Kidney capillary endothelial cell (primary cell): ENCODE results near the gene BIRC3.
"Not testable (repeated sequence)": the region's sequence is repeated elsewhere in the genome, so short reads cannot be mapped to it uniquely, and the experiment has no call there.

Source experiments
- DNase-seq: peaks from one replicate; pipeline ENCODE4 v3.0.0-alpha.2; 2018; ENCODE audit warnings: low spot score

Gene BIRC3

GRCh38 chr11:102325088-102325487, 7.8 kb downstream of the BIRC3 start:
- no peak for DNase-seq

GRCh38 chr11:102328748-102329147, 11.5 kb downstream of the BIRC3 start:
- no peak for DNase-seq

GRCh38 chr11:102330231-102330630, 12.9 kb downstream of the BIRC3 start:
- DNase-seq = no peak

GRCh38 chr11:102331341-102331740, 14.1 kb downstream of the BIRC3 start:
- no peak for DNase-seq

- no peak for DNase-seq
Measured at GRCh38 chr11:102332611-102332994, 15.3 kb downstream of the BIRC3 start.

- DNase-seq = no peak
Measured at GRCh38 chr11:102338479-102339010, 21.3 kb downstream of the BIRC3 start.

GRCh38 chr11:102341311-102341710, 24.0 kb downstream of the BIRC3 start:
- not testable (repeated sequence) for DNase-seq

GRCh38 chr11:102341844-102342318, 24.6 kb downstream of the BIRC3 start:
- peak; percentile 67 for DNase-seq

GRCh38 chr11:102343809-102344208, 26.5 kb downstream of the BIRC3 start:
- no peak for DNase-seq

GRCh38 chr11:102345904-102346303, 28.6 kb downstream of the BIRC3 start:
- peak; percentile 88 for DNase-seq

GRCh38 chr11:102346456-102346747, 29.1 kb downstream of the BIRC3 start:
- no peak for DNase-seq

- DNase-seq = peak; percentile 94
Measured at GRCh38 chr11:102346748-102347461, 29.6 kb downstream of the BIRC3 start, which contains the start of gene BIRC2. Gene BIRC2 (plus strand): TSS chr11:102347214. CDS start chr11:102349855, 2,641 bp downstream.

- peak; percentile 33 for DNase-seq
Measured at GRCh38 chr11:102347462-102348370, 30.4 kb downstream of the BIRC3 start.

- no peak for DNase-seq
Measured at GRCh38 chr11:102357116-102357515, 39.8 kb downstream of the BIRC3 start.

GRCh38 chr11:102359372-102359771, 42.1 kb downstream of the BIRC3 start:
- no peak for DNase-seq

GRCh38 chr11:102360681-102361080, 43.4 kb downstream of the BIRC3 start:
- no peak for DNase-seq

- DNase-seq = no peak
Measured at GRCh38 chr11:102361086-102362031, 44.1 kb downstream of the BIRC3 start.

- DNase-seq = no peak
Measured at GRCh38 chr11:102364991-102365390, 47.7 kb downstream of the BIRC3 start.

GRCh38 chr11:102367364-102367763, 50.1 kb downstream of the BIRC3 start:
- peak; percentile 38 for DNase-seq

- no peak for DNase-seq
Measured at GRCh38 chr11:102368472-102368871, 51.2 kb downstream of the BIRC3 start.

- not testable (repeated sequence) for DNase-seq
Measured at GRCh38 chr11:102374633-102375424, 57.5 kb downstream of the BIRC3 start.
